GM18505 (cell line): Measurements from ENCODE around the gene SMIM32.

ENCODE experiments used
- ATAC-seq: cut with Tn5 transposase; IDR thresholded peaks from one replicate; pipeline ENCODE4 v1.9.1; 2021; ENCODE audit not compliant: unreplicated experiment
- POLR2A ChIP-seq: IDR thresholded peaks from 4 replicates; pipeline ENCODE4 v1.6.1; 2011; ENCODE audit warnings: borderline replicate concordance; ENCODE audit not compliant: insufficient read depth, insufficient read length; ENCODE audit errors: extremely low read depth

Gene SMIM32

GRCh38 chr5:136188859-136189258, 4.1 kb downstream of the SMIM32 start:
- no peak for ATAC-seq
- no peak for TF ChIP-seq POLR2A

- no peak for ATAC-seq
- TF ChIP-seq POLR2A = no peak
These were observed 6.2 kb downstream of the SMIM32 start for GRCh38 chr5:136186796-136187195.

DNA sequence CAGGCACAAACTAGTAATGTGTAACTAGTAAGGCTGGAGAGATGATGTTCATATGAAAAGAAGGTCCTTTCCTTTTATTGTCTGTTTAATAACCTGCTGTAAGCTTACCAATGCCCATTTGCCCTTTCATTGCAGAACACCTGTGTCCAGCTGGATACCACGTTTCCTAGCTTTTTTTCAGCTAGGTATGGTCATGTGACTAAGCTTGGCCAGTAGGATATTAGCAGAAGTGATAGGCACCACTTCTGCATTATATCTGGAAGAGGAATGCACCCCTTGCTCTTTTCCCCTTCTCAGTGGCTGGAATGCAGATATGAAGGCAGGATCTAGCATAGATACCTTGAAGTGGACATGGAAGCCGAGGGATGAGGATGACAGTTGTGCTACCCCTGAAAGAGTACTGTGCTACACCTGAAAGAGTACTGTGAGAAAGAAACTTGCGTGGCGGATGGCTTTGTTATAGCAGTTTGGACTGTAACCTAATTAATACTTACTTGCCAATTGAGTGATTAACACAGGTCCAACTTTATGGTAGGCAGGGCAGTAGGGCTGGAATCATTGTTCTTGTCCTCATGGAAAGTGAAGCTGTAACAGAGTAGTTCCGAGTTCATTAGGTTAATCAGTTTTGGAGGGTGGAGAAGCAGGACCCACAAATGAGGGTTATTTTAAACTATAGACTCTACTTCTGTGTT, 6.8 kb downstream of the SMIM32 start:
- TF ChIP-seq POLR2A = no peak
- no peak for ATAC-seq

GRCh38 chr5:136182618-136183017, 10.3 kb downstream of the SMIM32 start:
- ATAC-seq = no peak
- no peak for TF ChIP-seq POLR2A

GRCh38 chr5:136174021-136174659, 18.8 kb downstream of the SMIM32 start:
- no peak for ATAC-seq
- TF ChIP-seq POLR2A = no peak

DNA sequence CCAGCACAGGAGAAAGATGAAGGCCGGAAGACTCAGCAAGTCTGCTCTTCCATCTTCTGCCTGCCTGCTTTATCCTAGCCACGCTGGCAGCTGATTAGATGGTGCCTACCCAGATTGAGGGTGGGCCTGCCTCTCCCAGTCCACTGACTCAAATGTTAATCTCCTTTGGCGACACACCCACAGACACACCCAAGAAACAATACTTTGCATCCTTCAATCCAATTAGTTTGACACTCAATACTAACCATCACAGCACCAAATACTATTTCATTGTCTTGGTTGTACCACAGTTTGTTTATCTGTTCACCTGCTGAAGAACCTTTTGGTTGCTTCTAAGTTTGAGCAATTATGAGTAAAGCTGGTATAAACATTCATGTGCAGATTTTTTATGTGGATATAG, 23.7 kb downstream of the SMIM32 start:
- ATAC-seq = no peak
- TF ChIP-seq POLR2A = no peak

- ATAC-seq = no peak
- TF ChIP-seq POLR2A = no peak
These were observed 26.1 kb downstream of the SMIM32 start for GRCh38 chr5:136166909-136167308.

GRCh38 chr5:136164226-136164625, 28.7 kb downstream of the SMIM32 start:
- no peak for TF ChIP-seq POLR2A
- ATAC-seq = no peak

DNA sequence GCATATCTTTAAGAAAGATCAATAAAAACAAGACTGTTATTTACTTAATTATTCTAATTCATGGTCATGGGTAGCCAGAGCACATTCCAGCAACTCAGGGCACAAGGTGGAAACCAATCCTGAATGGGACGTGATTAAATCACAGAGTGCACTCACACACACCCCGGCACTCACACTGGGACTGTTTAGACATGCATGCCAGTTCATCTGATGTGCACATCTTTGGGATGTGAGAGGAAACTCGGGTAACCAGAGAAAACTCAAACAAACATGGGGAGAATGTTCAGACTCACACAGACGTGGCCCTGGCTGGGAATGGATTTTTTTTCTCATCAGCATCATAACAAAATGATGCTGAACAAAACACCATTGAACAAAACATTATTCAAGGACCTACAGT, 31.0 kb downstream of the SMIM32 start:
- TF ChIP-seq POLR2A = no peak
- ATAC-seq = no peak

GRCh38 chr5:136159457-136159856, 33.5 kb downstream of the SMIM32 start:
- ATAC-seq = no peak
- TF ChIP-seq POLR2A = no peak

DNA sequence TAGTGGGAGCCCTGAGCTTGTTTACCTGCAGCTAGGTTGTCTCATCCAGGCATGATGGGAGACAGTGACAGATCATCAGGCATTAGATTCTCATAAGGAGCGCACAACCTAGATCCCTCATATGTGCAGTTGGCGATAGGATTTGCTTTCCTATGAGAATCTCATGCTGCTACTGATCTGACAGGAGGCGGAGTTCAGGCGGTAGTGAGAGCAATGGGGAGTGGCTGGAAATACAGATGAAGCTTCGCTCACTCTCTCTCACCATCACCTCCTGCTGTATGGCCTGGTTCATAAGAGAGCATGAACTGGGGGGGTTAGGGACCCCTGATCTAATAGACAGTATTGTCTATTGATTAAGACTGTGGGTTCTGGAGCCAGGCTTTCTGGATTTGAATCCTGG, 35.4 kb downstream of the SMIM32 start:
- no peak for TF ChIP-seq POLR2A
- no peak for ATAC-seq

DNA sequence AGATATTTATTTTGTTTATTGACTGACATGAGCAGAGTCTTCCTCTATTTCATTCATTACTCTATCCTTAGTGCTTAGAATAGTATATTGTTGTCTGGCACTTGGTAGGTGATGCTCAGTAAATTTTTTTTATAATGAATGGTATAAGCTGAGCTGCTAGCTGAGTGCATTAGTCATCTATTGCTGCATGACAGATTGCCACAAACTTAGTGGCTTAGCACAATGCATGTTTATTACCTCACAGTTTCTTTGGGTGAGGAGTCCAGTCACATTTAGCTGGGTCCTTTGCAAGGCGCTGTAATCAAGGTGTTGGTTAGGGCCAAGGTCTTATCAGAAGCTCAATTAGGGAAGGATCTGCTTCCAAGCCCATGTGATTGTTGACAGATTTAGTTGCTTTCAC, 37.2 kb downstream of the SMIM32 start:
- no peak for TF ChIP-seq POLR2A
- no peak for ATAC-seq

DNA sequence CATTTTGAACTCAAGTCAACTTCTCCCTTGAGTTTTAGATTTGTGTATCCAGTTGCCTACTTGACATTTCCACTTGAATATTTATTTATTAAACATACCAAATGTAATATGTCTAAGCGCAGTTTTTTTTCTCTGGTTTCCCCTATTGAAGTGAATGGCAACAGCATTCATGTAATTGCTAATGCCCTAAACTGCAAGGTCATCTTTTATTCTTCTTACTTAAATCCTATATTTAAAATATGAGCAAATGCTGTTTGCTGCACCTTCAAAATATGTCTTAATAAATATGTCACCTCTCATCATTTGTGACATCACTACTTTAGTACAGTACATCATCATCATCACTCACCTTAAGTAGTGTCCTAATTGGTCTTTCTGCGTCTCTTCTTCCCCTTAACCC, 37.9 kb downstream of the SMIM32 start:
- no peak for ATAC-seq
- TF ChIP-seq POLR2A = no peak

DNA sequence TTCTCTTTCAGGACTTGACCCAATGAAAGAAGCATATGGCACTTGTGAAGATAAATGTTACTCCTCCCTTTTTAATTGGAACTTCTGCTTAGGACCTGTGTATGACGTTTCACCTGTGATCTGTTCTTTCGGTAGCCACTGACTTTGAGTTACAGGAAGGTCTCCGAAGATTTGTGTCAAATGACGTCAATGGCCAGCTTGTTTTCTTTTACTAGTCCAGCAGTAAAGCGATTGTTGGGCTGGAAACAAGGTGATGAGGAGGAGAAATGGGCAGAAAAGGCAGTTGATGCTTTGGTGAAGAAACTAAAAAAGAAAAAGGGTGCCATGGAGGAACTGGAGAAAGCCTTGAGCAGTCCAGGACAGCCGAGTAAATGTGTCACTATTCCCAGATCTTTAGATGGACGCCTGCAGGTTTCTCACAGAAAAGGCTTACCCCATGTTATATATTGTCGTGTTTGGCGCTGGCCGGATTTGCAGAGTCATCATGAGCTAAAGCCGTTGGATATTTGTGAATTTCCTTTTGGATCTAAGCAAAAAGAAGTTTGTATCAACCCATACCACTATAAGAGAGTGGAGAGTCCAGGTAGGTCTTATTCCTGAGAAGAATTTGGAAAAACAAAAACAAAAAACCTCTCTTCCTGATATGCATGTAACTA, 39.3 kb downstream of the SMIM32 start:
- no peak for TF ChIP-seq POLR2A
- no peak for ATAC-seq

DNA sequence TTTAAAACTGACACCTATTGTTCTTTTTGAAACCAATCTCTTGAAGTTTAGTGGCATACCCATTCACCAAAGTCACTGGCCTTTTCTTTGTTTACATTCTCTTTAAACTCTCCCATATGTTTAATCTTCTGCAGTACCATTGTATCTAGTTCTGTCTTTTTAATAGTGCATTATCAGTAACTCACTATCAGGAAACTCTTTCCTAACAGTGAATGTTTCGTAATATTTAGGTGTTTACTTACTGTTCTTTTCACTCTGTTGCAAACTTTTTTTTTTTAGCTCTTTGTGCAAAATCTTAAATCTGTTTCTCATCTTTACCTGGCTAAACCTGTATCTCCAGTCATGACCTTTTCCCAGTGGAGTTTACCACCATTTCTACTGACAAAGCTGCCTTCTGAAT, 43.1 kb downstream of the SMIM32 start:
- no peak for ATAC-seq
- TF ChIP-seq POLR2A = no peak

DNA sequence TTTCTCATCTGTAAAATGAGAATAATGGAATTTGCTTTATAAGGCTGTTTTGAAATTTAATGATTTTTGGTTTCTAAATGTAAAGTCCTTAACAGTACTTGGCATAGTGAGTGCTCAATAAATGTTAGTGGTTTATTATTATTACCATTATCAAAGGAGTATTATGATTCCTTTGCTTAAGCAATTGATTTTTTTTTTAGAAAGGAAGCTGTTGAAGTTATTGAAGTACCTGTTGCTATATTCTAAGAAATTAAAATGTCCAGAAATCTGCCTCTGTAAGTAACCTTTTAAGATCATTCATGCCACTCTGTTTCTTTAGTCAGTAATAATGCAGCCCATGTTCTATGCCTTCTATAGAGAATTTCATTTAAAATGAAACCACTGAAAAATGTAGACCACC, 45.3 kb downstream of the SMIM32 start:
- TF ChIP-seq POLR2A = no peak
- ATAC-seq = no peak
